Measurements from ENCODE around the gene INO80D. TPM values are rescaled to one million over a fixed set of nuclear protein-coding genes. Genes with fewer than 3 reads are reported as not detected.

INO80D gene
- total and polyA plus RNA-seq, 2 experiments from 2014 or later, result 17.5 to 37.4 TPM

GRCh38 chr2:206105541-206105940 lies 19.6 kb upstream of the INO80D start:
- Histone ChIP-seq H3K27ac (ENCODE audit: low read depth) (no peak overlapping the region), H3K4me1 (ENCODE audit: insufficient read depth) (no peaks in the 10 kb centered on the region), H3K4me2 (no peak overlapping the region), H4K20me1 (replicated peaks; ENCODE audit: insufficient read depth) (no peaks in the 10 kb centered on the region), H3K4me3 (no peak overlapping the region), H3K79me2 (replicated peaks; ENCODE audit: insufficient read depth) (no peaks in the 10 kb centered on the region), H3F3A (replicated peaks; ENCODE audit: low read depth) (no peaks in the 10 kb centered on the region), H3K27me3 (ENCODE audit: insufficient read depth) (no peaks in the 10 kb centered on the region), H2AFZ (no peak overlapping the region), H3K36me3 (ENCODE audit: insufficient read depth) (no peaks in the 10 kb centered on the region), H3K9me2 (ENCODE audit: insufficient read depth) (no peaks in the 10 kb centered on the region)
- Mint-ChIP-seq H3K27me3 (ENCODE audit: insufficient read depth, low read depth, poor library complexity) (peaks cover 1% of the 10 kb centered on the region), H3K36me3 (ENCODE audit: low read depth) (no peaks in the 10 kb centered on the region), H3K9me3 (no peaks in the 10 kb centered on the region), H3K27ac (no peak overlapping the region), H3K4me3 (no peak overlapping the region), H3K4me1 (no peaks in the 10 kb centered on the region)
- ATAC-seq (no peak), DNase-seq (ENCODE audit: low spot score) (no peak)
- TF ChIP-seq EZH2 (IDR thresholded peaks at IDR 0.05; ENCODE audit: low read depth, unreplicated experiment) (no peak), CREB1 (CRISPR knock-in tag; IDR thresholded peaks at IDR 0.05; ENCODE audit: low read depth) (no peak), POLR2AphosphoS5 (IDR thresholded peaks at IDR 0.05; ENCODE audit: low read depth) (no peak), CTCF (conservative IDR thresholded peaks at IDR 0.05; ENCODE audit: low read depth in 2 of 2) (no peak), EZH2phosphoT487 (IDR thresholded peaks at IDR 0.05; ENCODE audit: unreplicated experiment) (no peak), ZNF331 (CRISPR knock-in tag; IDR thresholded peaks at IDR 0.05; ENCODE audit: low read depth) (no peak)

- Mint-ChIP-seq H3K27ac (no peak overlapping the region), H3K27me3 (ENCODE audit: insufficient read depth, low read depth, poor library complexity) (peaks cover 1% of the 10 kb centered on the region), H3K4me1 (no peaks in the 10 kb centered on the region), H3K9me3 (no peaks in the 10 kb centered on the region), H3K4me3 (no peak overlapping the region), H3K36me3 (ENCODE audit: low read depth) (no peaks in the 10 kb centered on the region)
- no peak overlapping the region for H2AFZ ChIP-seq
- no peak for ATAC-seq
- no peak overlapping the region for H3K4me2 ChIP-seq
- H3K4me3 ChIP-seq, result no peak overlapping the region
- no peaks in the 10 kb centered on the region for H3K4me1 ChIP-seq (ENCODE audit: insufficient read depth)
- no peak for TF ChIP-seq ZNF331 (CRISPR knock-in tag; IDR thresholded peaks at IDR 0.05; ENCODE audit: low read depth)
- no peak for TF ChIP-seq ETS1 (IDR thresholded peaks at IDR 0.05)
- TF ChIP-seq NANOG (IDR thresholded peaks at IDR 0.05; ENCODE audit: borderline replicate concordance), result no peak
- no peak for TF ChIP-seq STAT1 (IDR thresholded peaks at IDR 0.05; ENCODE audit: unreplicated experiment)
- no peak for TF ChIP-seq POLR2AphosphoS5 (IDR thresholded peaks at IDR 0.05; ENCODE audit: low read depth)
- no peak for TF ChIP-seq JUNB (IDR thresholded peaks at IDR 0.05; ENCODE audit: unreplicated experiment)
- no peak for TF ChIP-seq ZNF462 (CRISPR knock-in tag; IDR thresholded peaks at IDR 0.05)
- no peaks in the 10 kb centered on the region for H3F3A ChIP-seq (replicated peaks; ENCODE audit: low read depth)
- DNase-seq (ENCODE audit: low spot score), result no peak
- H3K27ac ChIP-seq (ENCODE audit: low read depth), result no peak overlapping the region
- no peaks in the 10 kb centered on the region for H4K20me1 ChIP-seq (replicated peaks; ENCODE audit: insufficient read depth)
- no peaks in the 10 kb centered on the region for H3K9me2 ChIP-seq (ENCODE audit: insufficient read depth)
- no peaks in the 10 kb centered on the region for H3K79me2 ChIP-seq (replicated peaks; ENCODE audit: insufficient read depth)
- no peaks in the 10 kb centered on the region for H3K36me3 ChIP-seq (ENCODE audit: insufficient read depth)
- no peaks in the 10 kb centered on the region for H3K27me3 ChIP-seq (ENCODE audit: insufficient read depth)
These were observed 19.1 kb upstream of the INO80D start for GRCh38 chr2:206105038-206105437.

Data from GM23338 (cell line).